NCI-H2029 (cell line): Measurements from ENCODE around the gene POC1A.

Source experiments
- DNase-seq: peaks from one replicate; lab custom pipeline; 2025; lab: John Stamatoyannopoulos, UW

Gene POC1A

GRCh38 chr3:52126500-52126899, 27.7 kb downstream of the POC1A start:
- DNase-seq: no peak

DNA sequence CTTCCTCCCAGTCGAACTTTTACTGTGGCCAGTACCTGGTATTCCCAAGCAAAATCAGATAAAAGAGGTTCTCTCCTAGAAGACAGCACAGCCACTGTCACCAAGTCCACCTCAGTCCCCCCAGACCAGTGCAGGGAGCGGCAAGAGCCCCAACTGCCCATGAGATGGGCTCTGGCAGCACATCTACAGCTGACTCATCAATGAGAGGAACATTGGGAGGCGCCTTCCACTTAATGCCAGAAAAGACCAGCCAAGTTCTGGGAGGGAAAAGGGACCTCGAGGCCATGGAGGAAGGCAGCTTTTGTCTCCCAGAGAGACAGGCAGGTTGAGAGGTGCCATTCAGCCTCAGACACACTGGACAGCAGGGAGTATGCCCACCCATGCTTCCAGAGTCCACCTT, 28.2 kb downstream of the POC1A start:
- DNase-seq: no peak

- DNase-seq: no peak
Observed at GRCh38 chr3:52124766-52125165, 29.5 kb downstream of the POC1A start.

DNA sequence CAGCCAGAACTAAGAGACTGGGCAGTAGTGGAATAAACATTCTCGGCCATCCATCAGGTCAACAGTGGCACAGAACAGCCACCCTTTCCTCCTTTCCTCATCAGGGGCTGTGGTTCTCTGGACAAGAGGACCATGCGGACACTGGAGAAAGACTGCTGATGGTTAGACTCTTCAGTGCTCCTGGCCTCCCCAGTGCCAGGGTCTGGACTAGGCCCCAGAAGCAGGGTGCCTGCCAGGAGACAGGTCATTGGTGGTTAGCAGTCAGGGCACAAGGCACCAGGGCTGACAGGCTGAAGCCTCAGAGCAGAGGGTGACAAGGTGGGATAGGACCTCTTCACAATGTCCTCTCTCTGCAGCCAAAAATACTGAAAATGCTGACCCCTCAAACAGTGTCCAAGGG, 30.1 kb downstream of the POC1A start:
- DNase-seq: no peak

DNA sequence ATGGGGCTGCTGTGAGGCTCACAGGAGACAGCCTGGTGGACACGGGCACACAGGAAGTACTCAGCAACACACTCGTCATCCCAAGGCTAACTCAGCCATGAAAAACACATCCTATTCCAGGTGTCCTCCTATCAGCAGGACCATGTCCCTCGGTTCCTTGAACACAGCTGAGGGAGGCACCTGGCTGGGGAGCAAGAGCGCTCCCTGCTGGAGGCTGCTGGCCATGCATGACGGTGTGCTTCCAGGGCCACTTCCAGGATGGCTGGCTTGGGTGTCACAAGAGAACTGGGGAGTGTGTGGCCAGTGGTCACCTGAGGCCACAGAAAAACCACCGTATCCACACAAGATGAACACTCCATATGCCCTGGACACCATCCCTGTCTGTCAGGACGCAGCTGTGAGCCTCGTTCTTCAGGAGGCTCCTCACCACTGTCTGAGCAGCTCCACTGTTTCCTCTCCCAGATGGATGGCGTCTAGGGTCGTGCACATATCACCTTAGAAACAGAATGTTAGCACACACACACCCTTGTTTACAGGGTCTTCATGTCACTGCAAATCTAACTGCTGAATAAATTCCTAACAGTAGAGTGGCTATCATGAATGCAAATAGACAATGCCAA, 31.0 kb downstream of the POC1A start:
- DNase-seq: peak; percentile 8

- no peak for DNase-seq
Observed at GRCh38 chr3:52122491-52122890, 31.7 kb downstream of the POC1A start.

DNA sequence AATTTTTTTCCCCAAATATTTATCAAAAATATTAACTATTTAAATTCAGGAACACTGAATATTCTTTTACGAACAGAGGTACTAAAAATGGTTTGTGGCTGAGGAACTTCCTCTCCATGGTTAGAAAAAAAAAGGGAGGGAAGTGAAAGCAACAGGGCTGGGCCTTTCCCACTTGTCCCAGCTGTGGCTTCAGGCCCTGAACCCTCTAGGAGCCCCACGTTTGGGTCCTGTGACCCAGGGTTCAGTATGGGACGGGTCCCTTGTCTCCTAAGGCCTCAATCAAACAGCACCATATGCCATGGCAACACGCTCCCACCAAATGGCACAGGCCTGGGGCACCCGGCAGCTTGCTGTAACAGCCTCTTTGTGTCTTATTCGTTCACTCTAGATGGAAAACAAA, 32.4 kb downstream of the POC1A start:
- no peak for DNase-seq

- no peak for DNase-seq
Observed at GRCh38 chr3:52121464-52121805, 32.8 kb downstream of the POC1A start.

- DNase-seq: no peak
Observed at GRCh38 chr3:52120556-52121463, 33.4 kb downstream of the POC1A start.

DNA sequence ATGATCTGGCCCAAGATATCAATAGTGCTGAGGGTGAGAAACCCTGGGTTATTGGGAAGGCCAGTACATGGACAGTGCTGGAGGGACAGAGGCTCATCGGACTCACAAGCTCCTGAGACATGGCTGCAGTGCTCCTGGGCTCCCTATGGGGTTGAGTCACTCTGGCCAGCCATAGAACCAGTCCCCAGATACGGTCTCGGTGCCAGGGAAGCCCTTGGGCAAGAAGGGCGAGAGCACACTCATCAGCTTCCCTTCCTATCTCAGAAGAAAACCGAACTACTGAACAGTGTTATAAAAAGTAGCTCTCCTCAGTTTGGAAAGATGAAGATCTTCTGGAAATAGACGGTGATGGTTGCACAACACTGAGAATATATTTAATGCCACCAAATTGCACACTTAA, 34.4 kb downstream of the POC1A start:
- DNase-seq: no peak

DNA sequence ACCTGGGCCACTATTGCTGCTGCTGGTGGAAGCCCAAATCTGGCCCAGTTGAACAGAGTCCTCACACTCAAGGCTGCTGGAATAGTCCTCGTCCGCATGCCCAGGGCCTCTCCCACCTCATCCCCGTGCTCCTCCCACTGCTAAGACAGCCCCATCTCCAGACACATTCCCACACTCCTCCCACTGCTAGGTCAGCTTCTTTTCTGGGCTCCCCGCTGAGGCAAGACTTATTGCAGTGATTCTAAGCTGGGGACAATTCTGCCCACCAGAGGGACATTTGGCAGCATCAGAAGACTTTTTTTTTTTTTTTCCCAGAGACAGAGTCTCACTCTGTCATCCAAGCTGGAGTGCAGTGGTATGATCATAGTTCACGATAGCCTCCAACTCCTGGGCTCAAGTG, 35.1 kb downstream of the POC1A start:
- DNase-seq: no peak

- DNase-seq: no peak
Observed at GRCh38 chr3:52118156-52118875, 35.9 kb downstream of the POC1A start.

- no peak for DNase-seq
Observed at GRCh38 chr3:52117537-52117936, 36.7 kb downstream of the POC1A start.

- no peak for DNase-seq
Observed at GRCh38 chr3:52112056-52112455, 42.2 kb downstream of the POC1A start.

DNA sequence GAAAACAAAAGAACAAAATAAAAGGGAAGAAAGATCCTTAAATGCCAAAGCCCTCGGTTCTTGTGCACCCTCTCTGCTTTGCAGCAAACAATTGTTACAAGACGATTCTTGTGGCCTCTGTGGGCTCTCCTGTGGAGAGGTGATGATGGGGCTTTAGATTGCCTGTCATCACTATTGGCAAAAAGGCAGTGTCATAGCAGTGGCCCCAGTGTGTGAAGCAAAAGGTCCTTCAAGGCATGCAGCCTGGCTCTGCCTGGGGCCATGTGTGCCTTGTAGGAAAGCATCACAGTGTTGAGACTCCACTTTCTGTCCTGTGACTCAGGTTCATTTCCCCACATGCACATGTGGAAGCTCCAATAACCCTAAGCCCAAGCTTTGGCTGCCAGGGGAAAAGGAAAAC, 43.7 kb downstream of the POC1A start:
- DNase-seq: no peak

DNA sequence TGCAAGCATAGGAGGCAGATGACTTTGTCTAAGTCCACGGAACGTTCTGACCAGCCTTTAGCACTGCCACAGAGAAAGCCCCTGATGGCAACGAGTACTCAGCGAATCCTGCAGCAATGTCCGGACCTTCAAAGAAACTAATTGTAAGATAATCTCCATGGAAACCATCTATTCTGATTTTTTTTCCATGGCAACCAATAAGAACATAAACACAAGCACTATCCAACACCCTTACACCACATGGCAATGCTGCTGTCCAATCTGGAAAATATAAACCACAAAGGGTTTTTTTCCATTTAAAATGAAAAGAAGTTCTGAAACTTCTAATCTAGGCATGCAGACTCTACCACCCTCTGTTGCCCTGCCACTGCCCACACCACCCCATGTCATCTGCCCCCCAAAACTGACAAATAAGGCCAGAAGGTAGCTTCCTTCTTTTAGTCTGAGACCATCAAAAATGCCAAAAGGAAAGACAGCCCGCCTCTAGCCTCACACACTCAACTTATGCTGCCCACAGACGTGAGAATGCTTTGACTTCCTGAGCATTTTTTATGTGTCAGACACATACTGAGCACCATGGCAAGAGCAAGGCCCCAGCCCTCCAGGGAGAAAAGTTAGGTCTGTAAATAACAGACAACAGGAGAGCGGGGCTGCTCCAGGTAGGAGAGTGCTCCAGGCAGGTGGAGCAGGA, 44.5 kb downstream of the POC1A start:
- DNase-seq: no peak

- DNase-seq: no peak
Observed at GRCh38 chr3:52108302-52109232, 45.7 kb downstream of the POC1A start.

DNA sequence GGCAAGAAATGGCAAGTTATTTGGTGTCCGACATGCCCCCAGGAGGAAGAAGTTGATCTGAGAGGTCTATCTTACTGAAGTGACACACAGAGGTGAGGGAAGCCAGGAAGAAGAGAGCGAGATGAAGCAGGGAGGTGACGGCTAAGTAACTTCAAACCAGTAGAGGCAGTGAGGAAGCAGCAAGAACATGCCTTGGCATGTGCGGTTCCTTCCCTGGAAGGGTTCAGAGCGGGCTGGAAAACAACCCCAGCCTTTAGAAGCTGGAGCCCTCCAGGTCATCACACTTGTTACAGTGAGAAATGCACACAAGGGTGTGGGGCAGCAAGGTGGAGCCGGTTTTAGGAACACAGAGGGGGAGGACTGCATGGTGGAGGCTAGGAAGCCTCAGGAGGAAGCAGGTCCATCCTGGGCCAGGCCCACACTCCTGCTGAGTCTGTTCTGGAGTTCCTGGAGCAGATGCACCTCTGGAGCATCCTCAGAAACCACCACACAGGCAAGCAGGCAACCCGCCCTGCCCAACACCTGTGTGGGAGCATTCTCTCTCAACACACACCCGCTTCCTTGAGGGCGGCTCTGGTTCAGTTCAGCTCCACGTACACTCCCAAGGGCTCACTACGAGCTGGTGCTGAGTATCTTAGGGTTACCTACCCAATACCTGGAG, 47.1 kb downstream of the POC1A start:
- DNase-seq: no peak

- DNase-seq: no peak
Observed at GRCh38 chr3:52104684-52105640, 49.3 kb downstream of the POC1A start.

DNA sequence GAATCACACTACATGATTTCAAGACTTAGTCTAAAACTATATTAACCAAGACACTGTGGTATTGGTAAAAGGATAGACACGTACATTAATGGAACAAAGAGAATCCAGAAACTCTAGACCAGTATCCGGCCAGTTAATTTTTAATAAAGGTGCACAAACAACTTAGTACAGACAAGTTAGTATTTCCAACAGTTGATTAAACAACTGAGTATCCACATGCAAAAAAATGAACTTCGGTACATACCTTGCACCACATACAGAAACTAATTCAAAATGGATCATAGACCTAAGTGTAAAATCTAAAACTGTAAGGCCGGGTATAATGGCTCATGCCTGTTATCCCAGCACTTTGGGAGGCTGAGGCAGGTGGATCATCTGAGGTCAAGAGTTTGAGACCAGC, 51.3 kb downstream of the POC1A start:
- DNase-seq: no peak
